ENCODE results near the gene LIPT2. TPM values are rescaled to one million over a fixed set of nuclear protein-coding genes. Genes with fewer than 3 reads are reported as not detected.

Gene LIPT2
- polyA plus RNA-seq, 1 of the 3 experiments (the other 2 are of a cell fraction): 4.6 TPM

GRCh38 chr11:74492974-74493790, at the start of gene LIPT2 (continued):
- no peak for TF ChIP-seq TCF12 (IDR thresholded peaks at IDR 0.05)
- TF ChIP-seq IRF3 (IDR thresholded peaks at IDR 0.05; ENCODE audit: low read depth, low read length): no peak
- no peak for TF ChIP-seq YY1 (IDR thresholded peaks at IDR 0.05; ENCODE audit: low read depth)
- TF ChIP-seq FOSL2 (IDR thresholded peaks at IDR 0.05; ENCODE audit: borderline replicate concordance, low read depth): no peak
- no peak for TF ChIP-seq RFX5 (IDR thresholded peaks at IDR 0.05; ENCODE audit: low read length)
- TF ChIP-seq RCOR1 (IDR thresholded peaks at IDR 0.05; ENCODE audit: low read length): no peak
- TF ChIP-seq FOXJ3 (CRISPR knock-in tag; IDR thresholded peaks at IDR 0.05): no peak
- TF ChIP-seq TAF1 (IDR thresholded peaks at IDR 0.05; ENCODE audit: borderline replicate concordance, low read depth, low read length): 0 out of 2 replicates have a peak, but pooled peaks have one; percentile 44
- TF ChIP-seq, protein P1, sequence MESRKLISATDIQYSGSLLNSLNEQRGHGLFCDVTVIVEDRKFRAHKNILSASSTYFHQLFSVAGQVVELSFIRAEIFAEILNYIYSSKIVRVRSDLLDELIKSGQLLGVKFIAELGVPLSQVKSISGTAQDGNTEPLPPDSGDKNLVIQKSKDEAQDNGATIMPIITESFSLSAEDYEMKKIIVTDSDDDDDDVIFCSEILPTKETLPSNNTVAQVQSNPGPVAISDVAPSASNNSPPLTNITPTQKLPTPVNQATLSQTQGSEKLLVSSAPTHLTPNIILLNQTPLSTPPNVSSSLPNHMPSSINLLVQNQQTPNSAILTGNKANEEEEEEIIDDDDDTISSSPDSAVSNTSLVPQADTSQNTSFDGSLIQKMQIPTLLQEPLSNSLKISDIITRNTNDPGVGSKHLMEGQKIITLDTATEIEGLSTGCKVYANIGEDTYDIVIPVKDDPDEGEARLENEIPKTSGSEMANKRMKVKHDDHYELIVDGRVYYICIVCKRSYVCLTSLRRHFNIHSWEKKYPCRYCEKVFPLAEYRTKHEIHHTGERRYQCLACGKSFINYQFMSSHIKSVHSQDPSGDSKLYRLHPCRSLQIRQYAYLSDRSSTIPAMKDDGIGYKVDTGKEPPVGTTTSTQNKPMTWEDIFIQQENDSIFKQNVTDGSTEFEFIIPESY (IDR thresholded peaks at IDR 0.05; ENCODE audit: borderline replicate concordance, low read depth): no peak

DNA sequence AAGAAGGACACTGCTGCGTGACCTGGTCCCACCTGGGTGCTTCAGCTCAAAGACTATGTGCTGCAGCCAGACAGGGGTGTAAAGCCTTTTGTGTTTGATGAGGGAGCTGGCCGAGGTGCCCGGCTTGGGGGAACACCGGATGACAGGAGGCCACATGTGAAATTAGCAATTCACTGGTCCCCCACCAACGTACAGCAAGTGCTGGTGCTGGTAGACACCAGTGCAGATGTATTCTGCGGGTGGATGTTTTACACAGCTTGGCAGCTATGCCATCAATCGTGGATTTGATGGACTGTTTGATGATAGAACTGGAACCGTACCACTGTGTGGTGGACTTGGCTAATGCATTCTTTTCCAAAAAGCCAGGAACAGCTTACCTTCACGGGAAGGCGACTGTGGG, 47.9 kb upstream of the LIPT2 start:
- Histone ChIP-seq H3K9ac (no peak overlapping the region), H3F3A (replicated peaks; ENCODE audit: insufficient read depth) (no peaks in the 10 kb centered on the region), H3K4me2 (no peak overlapping the region), H3K9me2 (no peaks in the 10 kb centered on the region), H2AFZ (ENCODE audit: low read depth) (no peak overlapping the region), H3K36me3 (replicated peaks in 1 of 2; ENCODE audit: control insufficient read depth in 1 of 2, insufficient read depth in 2 of 2, low read length in 1 of 2) (no peaks in the 10 kb centered on the region), H3K4me3 (ENCODE audit: low read depth in 2 of 2, low read length in 1 of 2) (no peak overlapping the region), H3K9me3 (no peaks in the 10 kb centered on the region), H3K27me3 (ENCODE audit: insufficient read depth) (no peaks in the 10 kb centered on the region; the same call in 1 of the 2 replicates), H3K27ac (ENCODE audit: low read depth in 2 of 2, low read length in 1 of 2) (no peak overlapping the region), H3K4me1 (ENCODE audit: control insufficient read depth in 1 of 2, insufficient read depth in 2 of 2, low read depth in 1 of 2, low read length in 1 of 2) (peaks cover 0 to 2% of the 10 kb centered on the region in 2 experiments; a peak in 1 of 4 replicates), H4K20me1 (ENCODE audit: insufficient read depth) (no peaks in the 10 kb centered on the region), H3K79me2 (ENCODE audit: insufficient read depth) (no peaks in the 10 kb centered on the region)
- WGBS (ENCODE audit: low lambda C conversion rate): 38% methylated on average over 10 of the region's 10 CpGs
- TF ChIP-seq FOXJ3 (CRISPR knock-in tag; IDR thresholded peaks at IDR 0.05): no peak
- CTCF ChIA-PET: interaction anchor here (1.3 kb wide), 1 partner anchor 29 kb away, joined by 7 read pairs; no protein-coding TSS in a partner anchor
- POLR2A ChIA-PET: no interaction called here
- DNase-seq: no peak

DNA sequence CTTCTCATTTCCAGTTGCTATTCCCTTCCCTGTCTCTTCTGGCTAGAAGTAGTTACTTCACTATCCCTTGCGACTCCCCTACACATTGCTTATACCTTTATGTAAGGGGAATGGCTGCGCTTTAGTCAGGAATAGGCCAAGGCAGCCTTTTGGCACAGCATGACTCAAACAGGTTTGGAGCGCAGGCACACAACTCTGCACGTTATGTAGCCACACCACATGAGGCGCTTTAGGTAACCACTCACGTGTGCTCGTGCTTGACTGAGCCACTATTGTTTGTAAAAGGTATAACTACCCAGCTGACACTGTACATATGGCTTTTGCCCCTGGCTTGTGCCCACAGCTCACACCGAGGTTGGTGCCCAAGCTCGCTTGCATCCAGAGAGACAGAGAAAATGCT, 46.7 kb upstream of the LIPT2 start:
- Histone ChIP-seq H3K4me3 (ENCODE audit: low read depth in 2 of 2, low read length in 1 of 2) (no peak overlapping the region), H4K20me1 (ENCODE audit: insufficient read depth) (no peaks in the 10 kb centered on the region), H2AFZ (ENCODE audit: low read depth) (no peak overlapping the region), H3K9me3 (no peaks in the 10 kb centered on the region), H3K79me2 (ENCODE audit: insufficient read depth) (no peaks in the 10 kb centered on the region), H3K36me3 (replicated peaks in 1 of 2; ENCODE audit: control insufficient read depth in 1 of 2, insufficient read depth in 2 of 2, low read length in 1 of 2) (no peaks in the 10 kb centered on the region), H3K4me1 (ENCODE audit: control insufficient read depth in 1 of 2, insufficient read depth in 2 of 2, low read depth in 1 of 2, low read length in 1 of 2) (peaks cover 0 to 2% of the 10 kb centered on the region in 2 experiments; a peak in 1 of 4 replicates), H3K27me3 (ENCODE audit: insufficient read depth) (no peaks in the 10 kb centered on the region; the same call in 1 of the 2 replicates), H3F3A (replicated peaks; ENCODE audit: insufficient read depth) (no peaks in the 10 kb centered on the region), H3K27ac (ENCODE audit: low read depth in 2 of 2, low read length in 1 of 2) (no peak overlapping the region), H3K4me2 (no peak overlapping the region), H3K9ac (no peak overlapping the region), H3K9me2 (no peaks in the 10 kb centered on the region)
- CTCF ChIA-PET: no interaction called here
- POLR2A ChIA-PET: no interaction called here
- DNase-seq: no peak
- WGBS (ENCODE audit: low lambda C conversion rate): 64% methylated on average over 9 of the region's 9 CpGs
- TF ChIP-seq YY1 (IDR thresholded peaks at IDR 0.05; ENCODE audit: low read depth) (no peak), RFX5 (IDR thresholded peaks at IDR 0.05; ENCODE audit: low read length) (no peak), CTCF (IDR thresholded peaks at IDR 0.05) (no peak), GABPA (IDR thresholded peaks at IDR 0.05; ENCODE audit: low read depth) (no peak), ELF1 (IDR thresholded peaks at IDR 0.05) (no peak), TAF1 (IDR thresholded peaks at IDR 0.05; ENCODE audit: borderline replicate concordance, low read depth, low read length) (no peak), MXI1 (IDR thresholded peaks at IDR 0.05; ENCODE audit: low read depth, low read length) (no peak), FOXJ3 (CRISPR knock-in tag; IDR thresholded peaks at IDR 0.05) (no peak), NRF1 (IDR thresholded peaks at IDR 0.05; ENCODE audit: low read depth, low read length) (no peak), RCOR1 (IDR thresholded peaks at IDR 0.05; ENCODE audit: low read length) (no peak), JUND (IDR thresholded peaks at IDR 0.05) (no peak), SIN3A (IDR thresholded peaks at IDR 0.05; ENCODE audit: borderline replicate concordance, low read depth, low read length) (no peak), TCF12 (IDR thresholded peaks at IDR 0.05) (no peak)
- TF ChIP-seq, protein P2, sequence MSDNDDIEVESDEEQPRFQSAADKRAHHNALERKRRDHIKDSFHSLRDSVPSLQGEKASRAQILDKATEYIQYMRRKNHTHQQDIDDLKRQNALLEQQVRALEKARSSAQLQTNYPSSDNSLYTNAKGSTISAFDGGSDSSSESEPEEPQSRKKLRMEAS (IDR thresholded peaks at IDR 0.05; ENCODE audit: low read depth): no peak
